Ovary (tissue), 9 donors: ENCODE measurements around the gene RBM28. TPM values are rescaled to one million over a fixed set of nuclear protein-coding genes. Genes with fewer than 3 reads are reported as not detected.

Source experiments
- DNase-seq, 5 donors: peaks; one replicate each; pipeline ENCODE4 v3.0.0-alpha.2; 2019 to 2020
- H3K27ac ChIP-seq, 2 donors: fragments of 200-600 bp; one replicate each; pipeline versions ENCODE4 v1.5.1 to v1.8.0; 2019 to 2022
- H3K27me3 ChIP-seq: fragments of 200-600 bp; one replicate; pipeline ENCODE4 v1.8.0; 2022
- H3K36me3 ChIP-seq: fragments of 200-600 bp; sonication (generic); one replicate; pipeline ENCODE4 v1.5.1; 2019
- H3K4me1 ChIP-seq: one replicate; pipeline ENCODE4 v1.8.1; 2013; ENCODE audit warnings: mild to moderate bottlenecking, moderate library complexity; ENCODE audit not compliant: insufficient read depth
- H3K4me3 ChIP-seq: fragments of 200-600 bp; sonication (generic); one replicate; pipeline ENCODE4 v1.5.1; 2017
- H3K9me3 ChIP-seq, 2 donors: fragments of 200-600 bp in 1 of 2; sonication (generic) in 1 of 2; one replicate each; pipeline versions ENCODE4 v1.5.1 to v1.8.1; 2013 to 2019; ENCODE audit warnings: mild to moderate bottlenecking in 1 of 2, moderate library complexity in 1 of 2
- EP300 ChIP-seq: sonication (generic); formaldehyde crosslinking; IDR thresholded peaks from one replicate; pipeline ENCODE4 v1.6.1; 2017; ENCODE audit warnings: antibody characterized with exemption
- POLR2A ChIP-seq: fragments of 450-650 bp; IDR thresholded peaks from one replicate; pipeline ENCODE4 v1.6.1; 2017; ENCODE audit warnings: antibody characterized with exemption, mild to moderate bottlenecking, moderate library complexity
- WGBS, 3 donors: extraction: QIAGEN DNeasy Blood & Tissue Kit in 1 of 3; methylation state at CpG; one replicate each; pipeline versions ENCODE4 v1.1.5 to v1.1.7; 2013 to 2017; 5-methylcytosine and 5-hydroxymethylcytosine counted together
- intact Hi-C, 4 donors: fragments of 100-400 bp; cut with DNase I; formaldehyde crosslinking; loops; one replicate each; pipeline versions ENCODE4 v1.11.0 to v1.15.1; 2022 to 2023
- polyA plus RNA-seq, 2 donors: library from polyadenylated mRNA; stranded (reverse); fragments of 200-250 nt in 1 of 2; fragments of 350-450 nt in 1 of 2; fragmentation: Illumina TruSeq in 1 of 2; extraction: RNeasy Lipid Tissue Mini Kit (QIAGEN cat#74804) in 1 of 2; gene quantifications; one replicate each; pipeline ENCODE4 v1.2.3, GENCODE V29; 2013 to 2014
- total RNA-seq, 7 donors: library from RNA; depleted of rRNA in 2 of 7; stranded (reverse); fragments of >200 nt in 2 of 7; fragmentation: NEBNext Ultra II Directional in 3 of 7; extraction: Animal tissue kit (Norgen Biotek cat#: 25700) in 3 of 7; gene quantifications; one replicate each; pipeline versions ENCODE4 v1.1.0 to v1.2.4, GENCODE V29; 2016 to 2023
- TF ChIP-seq, protein P1 (sequence below), 3 donors: fragments of 450-650 bp in 2 of 3; fragments of 200-600 bp in 1 of 3; IDR thresholded peaks; one replicate each; pipeline versions ENCODE4 v1.5.1 to v1.8.0; 2016 to 2022; ENCODE audit warnings: antibody characterized with exemption in 3 of 3, mild to moderate bottlenecking in 1 of 3
- donor health status: DM: no; HTN: no; CAD: no; lungs with moderate emphysema.
- donor health status: DM: no; HTN: no; CAD: no.
- donor health status: Bipolar disorder and iron deficiency.
- donor health status: DM: yes; HTN: yes; CAD: no.
- donor health status: DM: no; HTN: no; CAD: no.
- donor health status: DM: yes; HTN: yes; CAD: no.

Gene RBM28
- total and polyA plus RNA-seq, 9 donors = 13.6 to 50.8 (median 33.1) TPM

DNA sequence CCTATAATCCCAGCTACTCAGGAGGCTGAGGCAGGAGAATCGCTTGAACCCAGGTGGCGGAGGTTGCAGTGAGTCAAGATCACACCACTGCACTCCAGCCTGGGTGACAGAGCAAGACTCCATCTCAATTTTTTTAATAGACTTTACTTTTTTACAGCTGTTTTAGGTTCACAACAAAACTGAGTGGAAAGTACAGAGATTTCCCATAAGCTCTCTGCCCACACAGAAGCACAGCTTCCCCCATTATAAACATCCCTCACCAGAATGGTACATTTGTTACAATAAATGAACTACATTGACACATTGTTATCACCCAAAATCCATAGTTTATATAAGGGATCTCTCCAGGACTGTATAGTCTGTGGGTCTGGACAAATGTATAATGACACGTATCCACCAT is 32.4 kb upstream of the RBM28 start:
- Histone ChIP-seq H3K27ac (no peak overlapping the region), H3K4me1 (no peaks in the 10 kb centered on the region), H3K9me3 (no peaks in the 10 kb centered on the region), H3K4me3 (no peak overlapping the region), H3K36me3 (no peaks in the 10 kb centered on the region), H3K27me3 (no peaks in the 10 kb centered on the region)
- intact Hi-C loops = no loop called here
- WGBS, 3 donors = 92 to 94% (median 93%) methylated on average over 3 of the region's 3 CpGs
- TF ChIP-seq, protein P1, sequence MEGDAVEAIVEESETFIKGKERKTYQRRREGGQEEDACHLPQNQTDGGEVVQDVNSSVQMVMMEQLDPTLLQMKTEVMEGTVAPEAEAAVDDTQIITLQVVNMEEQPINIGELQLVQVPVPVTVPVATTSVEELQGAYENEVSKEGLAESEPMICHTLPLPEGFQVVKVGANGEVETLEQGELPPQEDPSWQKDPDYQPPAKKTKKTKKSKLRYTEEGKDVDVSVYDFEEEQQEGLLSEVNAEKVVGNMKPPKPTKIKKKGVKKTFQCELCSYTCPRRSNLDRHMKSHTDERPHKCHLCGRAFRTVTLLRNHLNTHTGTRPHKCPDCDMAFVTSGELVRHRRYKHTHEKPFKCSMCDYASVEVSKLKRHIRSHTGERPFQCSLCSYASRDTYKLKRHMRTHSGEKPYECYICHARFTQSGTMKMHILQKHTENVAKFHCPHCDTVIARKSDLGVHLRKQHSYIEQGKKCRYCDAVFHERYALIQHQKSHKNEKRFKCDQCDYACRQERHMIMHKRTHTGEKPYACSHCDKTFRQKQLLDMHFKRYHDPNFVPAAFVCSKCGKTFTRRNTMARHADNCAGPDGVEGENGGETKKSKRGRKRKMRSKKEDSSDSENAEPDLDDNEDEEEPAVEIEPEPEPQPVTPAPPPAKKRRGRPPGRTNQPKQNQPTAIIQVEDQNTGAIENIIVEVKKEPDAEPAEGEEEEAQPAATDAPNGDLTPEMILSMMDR (IDR thresholded peaks at IDR 0.05) = no peak
- TF ChIP-seq EP300 (no peak), POLR2A (no peak)
- DNase-seq = no peak

DNA sequence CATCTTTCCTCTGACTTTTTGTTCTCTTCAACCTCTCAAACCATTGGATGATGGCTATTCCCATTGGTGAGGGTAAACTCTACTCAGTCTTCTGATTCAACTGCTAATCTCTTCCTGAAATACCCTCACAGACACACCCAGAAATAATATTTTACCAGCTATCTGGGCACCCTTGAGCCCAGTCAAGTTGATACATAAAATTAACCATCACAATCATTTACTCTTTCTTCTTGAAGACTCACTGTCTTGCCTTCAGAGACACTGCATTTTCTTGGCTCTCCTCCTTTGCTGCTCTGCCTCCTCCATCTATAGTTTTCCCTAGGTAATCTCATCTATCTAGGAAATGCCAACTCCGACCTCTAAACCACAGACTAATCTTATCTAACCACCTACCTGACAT is 30.3 kb upstream of the RBM28 start:
- WGBS, 3 donors = 59 to 69% (median 64%) methylated on average over 1 of the region's 1 CpG
- Histone ChIP-seq H3K4me1 (no peaks in the 10 kb centered on the region), H3K27me3 (no peaks in the 10 kb centered on the region), H3K27ac (no peak overlapping the region), H3K36me3 (no peaks in the 10 kb centered on the region), H3K4me3 (no peak overlapping the region), H3K9me3 (no peaks in the 10 kb centered on the region)
- intact Hi-C loops = no loop called here
- TF ChIP-seq EP300 (no peak), POLR2A (no peak)
- TF ChIP-seq, protein P1 (IDR thresholded peaks at IDR 0.05) = no peak
- DNase-seq = no peak

DNA sequence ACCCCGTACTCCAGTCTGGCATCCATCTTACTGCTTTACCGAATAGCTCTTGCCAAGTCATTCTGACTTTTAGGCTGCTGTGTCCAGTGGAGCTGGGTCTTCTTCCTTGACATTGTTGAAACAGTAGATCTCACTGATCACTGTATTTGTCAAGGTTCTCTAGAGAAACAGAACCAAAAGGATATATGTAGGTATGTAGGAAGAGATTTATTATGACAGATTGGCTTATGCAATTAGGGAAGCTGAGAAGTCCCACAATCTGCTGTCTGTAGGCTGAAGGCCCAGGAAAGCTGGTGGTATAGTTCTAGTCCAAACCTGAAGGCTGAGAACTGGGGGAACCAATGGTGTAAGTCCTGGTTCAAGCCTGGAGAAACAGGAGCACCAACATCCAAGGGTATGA is 29.9 kb upstream of the RBM28 start:
- Histone ChIP-seq H3K27ac (no peak overlapping the region), H3K4me3 (no peak overlapping the region), H3K27me3 (no peaks in the 10 kb centered on the region), H3K9me3 (no peaks in the 10 kb centered on the region), H3K4me1 (no peaks in the 10 kb centered on the region), H3K36me3 (no peaks in the 10 kb centered on the region)
- DNase-seq = no peak
- intact Hi-C loops = no loop called here
- TF ChIP-seq POLR2A = no peak
- TF ChIP-seq, protein P1 (IDR thresholded peaks at IDR 0.05) = no peak
- 62 to 69% (median 65%) methylated on average over 2 of the region's 2 CpGs for WGBS, 3 donors

DNA sequence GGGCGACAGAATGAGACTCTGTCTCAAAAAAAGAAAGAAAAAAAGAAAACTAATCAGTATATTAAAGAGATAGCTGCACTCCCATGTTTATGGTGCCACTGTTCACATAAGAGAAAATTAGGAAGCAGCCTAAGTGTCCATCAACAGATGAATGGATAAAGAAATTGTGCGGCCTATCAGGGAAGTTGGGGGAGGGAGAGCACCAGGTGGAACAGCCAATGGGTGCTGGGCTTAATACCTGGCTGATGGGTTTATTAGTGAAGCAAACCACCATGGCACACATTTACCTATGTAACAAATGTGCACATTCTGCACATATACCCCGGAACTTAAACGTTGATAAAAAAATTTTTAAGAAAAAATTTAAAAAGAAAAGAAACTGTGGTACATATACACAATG is 26.8 kb upstream of the RBM28 start:
- DNase-seq = no peak
- no peaks in the 10 kb centered on the region for H3K27me3 ChIP-seq
- WGBS, 3 donors = 86 to 96% (median 92%) methylated on average over 4 of the region's 4 CpGs
- H3K9me3 ChIP-seq = no peaks in the 10 kb centered on the region
- H3K4me3 ChIP-seq = no peak overlapping the region
- peaks cover 2% of the 10 kb centered on the region for H3K4me1 ChIP-seq
- no peaks in the 10 kb centered on the region for H3K36me3 ChIP-seq
- TF ChIP-seq EP300 (no peak), POLR2A (no peak)
- TF ChIP-seq, protein P1 (IDR thresholded peaks at IDR 0.05) = no peak
- intact Hi-C loops = no loop called here
- H3K27ac ChIP-seq = no peak overlapping the region

DNA sequence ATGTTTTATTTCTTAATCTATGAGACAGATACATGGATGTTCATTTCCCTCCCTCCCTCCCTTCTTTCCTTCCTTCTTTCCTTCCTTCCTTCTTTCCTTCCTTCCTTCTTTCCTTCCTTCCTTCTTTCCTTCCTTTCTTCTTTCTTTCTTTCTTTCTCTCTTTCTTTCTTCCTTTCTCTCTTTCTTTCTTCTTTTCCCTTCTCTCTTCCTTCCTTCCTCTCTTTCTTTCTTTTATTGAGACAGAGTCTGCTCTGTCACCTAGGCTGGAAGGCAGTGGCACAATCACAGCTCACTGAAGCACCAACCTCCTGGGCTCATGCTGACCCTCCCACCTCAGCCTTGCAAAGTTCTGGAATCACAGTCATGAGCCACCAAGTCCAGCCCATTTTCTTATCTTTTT is 23.3 kb upstream of the RBM28 start:
- no peak for DNase-seq
- Histone ChIP-seq H3K9me3 (no peaks in the 10 kb centered on the region), H3K4me3 (no peak overlapping the region), H3K36me3 (no peaks in the 10 kb centered on the region), H3K27ac (no peak overlapping the region), H3K4me1 (peaks cover 2% of the 10 kb centered on the region), H3K27me3 (no peaks in the 10 kb centered on the region)
- intact Hi-C loops = no loop called here
- TF ChIP-seq POLR2A = no peak
- TF ChIP-seq, protein P1 (IDR thresholded peaks at IDR 0.05) = no peak
- TF ChIP-seq EP300 = no peak
